ENCODE measurements around the gene HMGN4.
A peak's percentile ranks its signal among the peaks of the same experiment; 100 is the strongest.

Gene HMGN4

DNA sequence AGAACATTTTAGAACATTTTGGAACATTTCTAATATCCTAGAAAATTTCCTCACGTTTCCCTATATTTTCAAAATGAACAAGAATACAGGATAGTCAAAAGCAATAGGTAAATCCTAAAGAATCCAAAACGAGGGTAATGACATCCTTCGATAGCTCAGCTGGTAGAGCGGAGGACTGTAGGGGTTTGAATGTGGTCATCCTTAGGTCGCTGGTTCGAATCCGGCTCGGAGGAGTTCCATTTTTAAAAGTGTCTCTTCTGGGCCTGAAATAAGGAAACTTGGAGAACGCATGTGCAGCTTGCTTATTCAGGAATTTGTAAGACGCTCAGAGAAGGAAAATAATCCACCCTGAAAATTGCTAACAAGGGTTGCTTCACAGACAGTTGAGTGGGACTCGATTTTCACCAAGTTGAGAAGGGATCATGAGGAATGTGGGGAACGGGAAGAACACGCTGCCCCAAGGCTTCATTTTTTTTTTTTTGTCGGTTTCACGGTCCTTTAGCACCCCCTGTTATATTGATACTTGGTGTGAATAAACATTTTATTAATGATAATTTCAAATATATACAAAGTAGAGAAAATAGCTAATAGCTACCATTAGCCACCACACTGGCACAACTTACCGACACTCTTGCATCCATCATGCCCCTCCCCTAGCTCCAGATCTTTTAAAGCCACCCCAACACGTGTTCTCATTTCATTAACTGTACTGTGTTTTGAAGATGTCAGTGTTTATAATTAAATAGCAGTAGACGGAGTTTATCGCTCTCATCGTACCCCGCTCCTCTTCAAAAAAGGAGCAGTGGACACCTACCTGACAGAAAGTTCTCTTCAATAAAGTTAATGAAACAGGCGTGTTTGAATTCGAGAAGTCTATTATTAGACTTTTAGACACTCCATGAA, 56.8 kb downstream of the HMGN4 start:
- Mint-ChIP-seq H3K27me3 (peaks cover 11% of the 10 kb centered on the region), H3K36me3 (peaks cover 7% of the 10 kb centered on the region), H3K27ac (no peak overlapping the region), H3K4me1 (peaks cover 18% of the 10 kb centered on the region), H3K9me3 (no peaks in the 10 kb centered on the region), H3K4me3 (no peak overlapping the region)
- ATAC-seq (ENCODE audit: low read depth) (no peak), DNase-seq (ENCODE audit: low spot score in 2 of 2) (no peak)

DNA sequence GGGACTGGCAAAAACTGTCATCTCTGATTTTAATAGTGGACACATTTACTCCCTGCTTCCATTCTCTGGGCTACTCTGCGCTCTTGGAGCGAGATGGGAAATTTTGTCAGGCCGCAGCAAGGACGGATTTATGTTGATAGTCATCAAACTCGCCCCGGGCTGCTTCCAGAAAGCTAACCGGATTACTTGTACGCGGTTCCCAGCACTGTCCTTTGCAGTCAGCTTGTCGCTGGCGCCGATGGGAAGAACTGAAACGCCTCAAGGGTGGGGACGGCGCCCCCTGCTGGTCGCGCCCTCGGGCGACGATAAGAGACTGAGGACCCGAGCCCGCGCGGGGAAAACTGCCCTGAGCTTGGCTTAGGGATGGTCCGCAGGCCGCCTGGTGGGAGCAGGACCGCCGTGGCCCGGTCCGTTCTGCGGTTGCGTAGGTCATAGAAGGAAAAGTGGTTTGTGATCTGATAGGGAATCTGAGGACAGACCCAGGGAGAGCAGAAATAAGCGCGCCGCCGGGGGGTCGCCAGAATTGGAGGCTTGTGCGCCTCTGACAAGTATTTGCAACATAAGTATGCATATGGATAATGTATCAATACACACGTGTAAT, 57.6 kb downstream of the HMGN4 start:
- Mint-ChIP-seq H3K9me3 (no peaks in the 10 kb centered on the region), H3K27me3 (peaks cover 11% of the 10 kb centered on the region), H3K36me3 (peaks cover 8% of the 10 kb centered on the region), H3K4me3 (no peak overlapping the region), H3K27ac (no peak overlapping the region), H3K4me1 (peaks cover 18% of the 10 kb centered on the region)
- DNase-seq (ENCODE audit: low spot score in 2 of 2) (peak; percentile 79 to 86), ATAC-seq (ENCODE audit: low read depth) (peak; percentile 44)

Data from memory B cell (primary cell).